LNCAP (cell line): ENCODE data around the gene CELSR3.
A peak's percentile ranks its signal among the peaks of the same experiment; 100 is the strongest.

Source experiments
- TF ChIP-seq, protein P1 (sequence below): fragments of 450-650 bp; IDR thresholded peaks from 2 replicates; pipeline ENCODE4 v1.5.1; 2017; ENCODE audit warnings: mild to moderate bottlenecking

The CELSR3 gene

GRCh38 chr3:48663489-48664312 is 1.0 kb upstream of the CELSR3 start:
- TF ChIP-seq, protein P1, sequence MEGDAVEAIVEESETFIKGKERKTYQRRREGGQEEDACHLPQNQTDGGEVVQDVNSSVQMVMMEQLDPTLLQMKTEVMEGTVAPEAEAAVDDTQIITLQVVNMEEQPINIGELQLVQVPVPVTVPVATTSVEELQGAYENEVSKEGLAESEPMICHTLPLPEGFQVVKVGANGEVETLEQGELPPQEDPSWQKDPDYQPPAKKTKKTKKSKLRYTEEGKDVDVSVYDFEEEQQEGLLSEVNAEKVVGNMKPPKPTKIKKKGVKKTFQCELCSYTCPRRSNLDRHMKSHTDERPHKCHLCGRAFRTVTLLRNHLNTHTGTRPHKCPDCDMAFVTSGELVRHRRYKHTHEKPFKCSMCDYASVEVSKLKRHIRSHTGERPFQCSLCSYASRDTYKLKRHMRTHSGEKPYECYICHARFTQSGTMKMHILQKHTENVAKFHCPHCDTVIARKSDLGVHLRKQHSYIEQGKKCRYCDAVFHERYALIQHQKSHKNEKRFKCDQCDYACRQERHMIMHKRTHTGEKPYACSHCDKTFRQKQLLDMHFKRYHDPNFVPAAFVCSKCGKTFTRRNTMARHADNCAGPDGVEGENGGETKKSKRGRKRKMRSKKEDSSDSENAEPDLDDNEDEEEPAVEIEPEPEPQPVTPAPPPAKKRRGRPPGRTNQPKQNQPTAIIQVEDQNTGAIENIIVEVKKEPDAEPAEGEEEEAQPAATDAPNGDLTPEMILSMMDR = peak; percentile 82

DNA sequence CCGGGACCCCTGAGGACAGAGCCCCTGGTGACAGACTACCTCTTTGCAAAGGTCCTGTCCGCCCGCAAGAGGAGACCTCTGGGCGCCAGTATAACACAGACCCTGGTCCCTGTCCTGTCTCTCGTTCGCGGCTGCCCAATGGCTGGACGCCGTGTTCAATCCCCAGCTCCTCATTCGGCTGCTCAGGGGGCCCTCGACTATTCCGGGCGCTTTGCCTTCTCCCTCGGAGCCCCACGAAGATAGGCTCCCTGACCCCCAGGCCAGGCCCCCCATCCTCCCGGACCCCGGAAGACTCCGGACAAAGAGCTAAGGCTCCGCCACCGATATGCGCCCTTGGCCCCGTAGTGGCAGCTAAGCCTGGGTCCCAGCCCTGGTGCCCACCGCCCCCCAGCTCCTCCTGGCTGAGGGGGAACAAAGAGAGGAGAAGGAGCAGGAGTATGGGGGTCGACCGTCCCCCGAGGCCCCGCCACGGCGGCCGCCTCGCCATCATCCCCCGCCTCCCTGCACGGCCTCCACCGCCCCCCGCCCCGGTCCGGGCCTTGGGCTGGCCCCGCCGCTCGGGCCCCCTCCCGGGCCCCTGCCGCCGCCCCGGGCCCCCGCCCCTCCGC is 437 bp downstream of the CELSR3 start:
- TF ChIP-seq, protein P1 = no peak

- TF ChIP-seq, protein P1 = no peak
Observed at GRCh38 chr3:48661501-48662144, 1.1 kb downstream of the CELSR3 start.

DNA sequence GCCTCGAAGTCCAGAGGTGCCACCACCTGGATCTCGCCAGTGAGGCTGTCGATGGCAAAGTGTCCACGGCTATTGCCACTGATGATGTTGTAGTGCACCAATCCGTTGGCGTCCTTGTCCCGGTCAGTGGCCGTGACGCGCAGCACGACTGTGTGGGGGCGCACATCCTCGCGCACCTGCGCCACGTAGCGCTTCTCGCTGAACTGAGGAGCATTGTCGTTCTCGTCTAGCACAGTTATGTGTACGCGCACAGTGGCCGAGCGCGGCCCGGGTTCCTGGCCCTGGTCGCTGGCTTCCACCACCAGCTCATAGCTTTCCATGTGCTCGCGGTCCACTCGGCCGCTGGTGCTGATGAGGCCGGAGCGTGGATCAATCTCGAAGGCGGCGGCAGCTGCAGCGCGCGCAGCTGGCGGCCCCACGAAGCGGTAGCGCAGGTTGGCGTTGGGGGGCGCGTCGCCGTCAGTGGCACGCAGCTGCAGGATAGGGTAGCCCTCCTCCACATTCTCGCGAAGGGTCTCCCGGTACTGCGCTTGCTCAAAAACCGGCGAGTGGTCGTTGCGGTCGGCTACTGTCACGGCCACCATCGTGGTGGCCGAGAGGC is 1.8 kb downstream of the CELSR3 start:
- TF ChIP-seq, protein P1 = no peak

- TF ChIP-seq, protein P1 = no peak
Observed at GRCh38 chr3:48656841-48657281, 5.8 kb downstream of the CELSR3 start.

- TF ChIP-seq, protein P1 = 0 out of 2 replicates have a peak, but pooled peaks have one; percentile 16
Observed at GRCh38 chr3:48656061-48656840, 6.4 kb downstream of the CELSR3 start.

GRCh38 chr3:48655606-48656005 is 7.1 kb downstream of the CELSR3 start:
- TF ChIP-seq, protein P1 = no peak
